Smooth muscle cell (in vitro differentiated cells): ENCODE data around the gene SPCS1. TPM values are rescaled to one million over a fixed set of nuclear protein-coding genes. Genes with fewer than 3 reads are reported as not detected.
A peak's percentile ranks its signal among the peaks of the same experiment; 100 is the strongest.

Source experiments
- DNase-seq: peaks from one replicate; lab custom pipeline; 2025; ENCODE audit not compliant: unreplicated experiment; lab: John Stamatoyannopoulos, UW
- H2AFZ ChIP-seq: fragments of 200-600 bp; sonication (generic); 2 replicates; pipeline ENCODE4 v1.6.0; 2016; ENCODE audit warnings: antibody characterized with exemption, low read depth, mild to moderate bottlenecking
- H3F3A ChIP-seq: fragments of 200-600 bp; sonication (generic); 2 replicates; pipeline ENCODE4 v1.6.0; 2017; ENCODE audit warnings: antibody characterized with exemption, low read depth
- H3K27ac ChIP-seq: fragments of 200-600 bp; sonication (generic); 2 replicates; pipeline ENCODE4 v1.5.1; 2016; ENCODE audit warnings: low read depth, mild to moderate bottlenecking
- H3K27me3 ChIP-seq: fragments of 200-600 bp; sonication (generic); 2 replicates; pipeline ENCODE4 v1.6.1; 2016; ENCODE audit warnings: low read depth, mild to moderate bottlenecking
- H3K36me3 ChIP-seq: fragments of 200-600 bp; sonication (generic); 2 replicates; pipeline ENCODE4 v1.5.1; 2016; ENCODE audit warnings: low read depth
- H3K4me1 ChIP-seq: fragments of 200-600 bp; sonication (generic); 2 replicates; pipeline ENCODE4 v1.5.1; 2016; ENCODE audit warnings: low read depth
- H3K4me2 ChIP-seq: fragments of 200-600 bp; sonication (generic); 2 replicates; pipeline ENCODE4 v1.6.0; 2016; ENCODE audit warnings: mild to moderate bottlenecking
- H3K4me3 ChIP-seq: fragments of 200-600 bp; sonication (generic); 2 replicates; pipeline ENCODE4 v1.5.1; 2016; ENCODE audit warnings: mild to moderate bottlenecking
- H3K79me2 ChIP-seq: fragments of 200-600 bp; sonication (generic); 2 replicates; pipeline ENCODE4 v1.6.0; 2016; ENCODE audit warnings: low read depth, mild to moderate bottlenecking
- H3K9ac ChIP-seq: fragments of 200-600 bp; sonication (generic); 2 replicates; pipeline ENCODE4 v1.6.0; 2016; ENCODE audit warnings: low read depth
- H3K9me3 ChIP-seq: fragments of 200-600 bp; sonication (generic); replicated peaks from 2 replicates; pipeline ENCODE4 v1.5.1; 2016; ENCODE audit warnings: low read depth
- H4K20me1 ChIP-seq: fragments of 200-600 bp; sonication (generic); 2 replicates; pipeline ENCODE4 v1.6.0; 2016; ENCODE audit warnings: low read depth
- WGBS: methylation state at CpG from one replicate; pipeline ENCODE4 v1.1.7; 2016; ENCODE audit warnings: low lambda C conversion rate; 5-methylcytosine and 5-hydroxymethylcytosine counted together
- polyA plus RNA-seq: library from polyadenylated mRNA; unstranded; fragments of >200 nt; fragmentation: Nextera tagmentation; extraction: Ambion mirVana; gene quantifications from 2 replicates; pipeline ENCODE4 v1.2.1, GENCODE V29; 2016
- total RNA-seq: library from RNA; depleted of rRNA; stranded (reverse); fragments of >200 nt; gene quantifications from 2 replicates; pipeline ENCODE4 v1.2.3, GENCODE V29; 2014
- TF ChIP-seq, protein P1 (sequence below): fragments of 200-600 bp; sonication (generic); IDR thresholded peaks from 2 replicates; pipeline ENCODE4 v1.5.1; 2017; ENCODE audit warnings: borderline replicate concordance, mild to moderate bottlenecking, antibody characterized with exemption; ENCODE audit not compliant: insufficient read depth, poor library complexity, severe bottlenecking

The SPCS1 gene
- total and polyA plus RNA-seq, 2 experiments from 2014 or later: 329 to 409 TPM

DNA sequence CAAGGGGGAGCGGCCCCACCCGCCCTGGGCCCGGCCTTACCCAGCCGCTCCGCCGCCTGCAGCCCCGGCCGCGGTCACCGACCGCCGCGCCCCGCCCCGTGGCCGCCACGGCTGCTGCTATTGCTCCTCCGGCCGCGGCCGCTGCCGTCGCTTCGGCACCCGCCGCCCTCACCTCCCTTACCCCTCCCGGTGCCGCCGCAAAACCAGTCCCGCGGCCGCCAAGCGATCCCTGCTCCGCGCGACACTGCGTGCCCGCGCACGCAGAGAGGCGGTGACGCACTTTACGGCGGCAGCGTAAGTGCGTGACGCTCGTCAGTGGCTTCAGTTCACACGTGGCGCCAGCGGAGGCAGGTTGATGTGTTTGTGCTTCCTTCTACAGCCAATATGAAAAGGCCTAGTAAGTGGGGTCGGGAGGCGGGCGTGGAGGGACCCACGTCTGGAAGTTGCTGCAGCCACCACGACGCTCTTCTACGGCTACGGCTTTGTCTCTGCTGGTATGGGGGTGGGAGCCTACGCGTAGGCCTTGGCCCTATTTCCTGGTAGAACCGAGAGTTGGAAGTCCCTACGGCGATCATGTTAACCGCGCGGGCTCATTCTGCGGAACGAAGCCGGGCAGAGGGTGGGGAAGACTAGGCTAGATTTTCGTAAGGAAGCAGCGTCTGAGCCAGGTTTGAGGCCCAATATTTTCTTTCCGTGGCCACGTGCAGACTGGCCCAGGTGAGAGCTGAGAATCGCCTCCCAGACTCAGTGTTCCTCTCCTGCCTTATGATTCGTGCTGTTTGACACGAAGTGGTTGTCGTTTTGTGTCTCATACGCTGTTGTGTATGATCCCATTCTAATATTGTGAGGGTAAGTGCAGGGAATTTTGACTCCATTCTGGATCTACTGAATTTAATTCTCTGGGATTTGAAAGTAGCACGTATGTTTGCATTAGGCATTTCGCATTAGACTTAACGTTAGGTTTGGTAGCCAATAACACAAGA is 19.9 kb upstream of the SPCS1 start, which contains the start of the genes GNL3 and PBRM1:
Gene GNL3 (plus strand): TSS at position 324 of the 983 bp plus-strand sequence. CDS start 61 bp downstream, at position 385.
Gene PBRM1 (minus strand): TSS at position 205 of the 983 bp plus-strand sequence.
- H3K4me3 ChIP-seq: peak within 1 kb of the TSS; percentile 99
- WGBS: under 1% methylated on average over 81 of the region's 82 CpGs
- H3K36me3 ChIP-seq: peaks cover 13% of the 10 kb centered on the region
- H3K79me2 ChIP-seq: peaks cover 84% of the 10 kb centered on the region
- H3K9ac ChIP-seq: peak within 1 kb of the TSS; percentile 94
- H3F3A ChIP-seq: peaks cover 24% of the 10 kb centered on the region
- H3K9me3 ChIP-seq: no peaks in the 10 kb centered on the region
- DNase-seq: peak; percentile 79
- H4K20me1 ChIP-seq: peaks cover 17% of the 10 kb centered on the region
- TF ChIP-seq, protein P1, sequence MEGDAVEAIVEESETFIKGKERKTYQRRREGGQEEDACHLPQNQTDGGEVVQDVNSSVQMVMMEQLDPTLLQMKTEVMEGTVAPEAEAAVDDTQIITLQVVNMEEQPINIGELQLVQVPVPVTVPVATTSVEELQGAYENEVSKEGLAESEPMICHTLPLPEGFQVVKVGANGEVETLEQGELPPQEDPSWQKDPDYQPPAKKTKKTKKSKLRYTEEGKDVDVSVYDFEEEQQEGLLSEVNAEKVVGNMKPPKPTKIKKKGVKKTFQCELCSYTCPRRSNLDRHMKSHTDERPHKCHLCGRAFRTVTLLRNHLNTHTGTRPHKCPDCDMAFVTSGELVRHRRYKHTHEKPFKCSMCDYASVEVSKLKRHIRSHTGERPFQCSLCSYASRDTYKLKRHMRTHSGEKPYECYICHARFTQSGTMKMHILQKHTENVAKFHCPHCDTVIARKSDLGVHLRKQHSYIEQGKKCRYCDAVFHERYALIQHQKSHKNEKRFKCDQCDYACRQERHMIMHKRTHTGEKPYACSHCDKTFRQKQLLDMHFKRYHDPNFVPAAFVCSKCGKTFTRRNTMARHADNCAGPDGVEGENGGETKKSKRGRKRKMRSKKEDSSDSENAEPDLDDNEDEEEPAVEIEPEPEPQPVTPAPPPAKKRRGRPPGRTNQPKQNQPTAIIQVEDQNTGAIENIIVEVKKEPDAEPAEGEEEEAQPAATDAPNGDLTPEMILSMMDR: no peak
- peak within 1 kb of the TSS; percentile 96 for H3K27ac ChIP-seq
- peak within 1 kb of the TSS; percentile 61 for H2AFZ ChIP-seq
- H3K4me2 ChIP-seq: peak within 1 kb of the TSS; percentile 97
- H3K4me1 ChIP-seq: peaks cover 24% of the 10 kb centered on the region
- H3K27me3 ChIP-seq: no peaks in the 10 kb centered on the region

DNA sequence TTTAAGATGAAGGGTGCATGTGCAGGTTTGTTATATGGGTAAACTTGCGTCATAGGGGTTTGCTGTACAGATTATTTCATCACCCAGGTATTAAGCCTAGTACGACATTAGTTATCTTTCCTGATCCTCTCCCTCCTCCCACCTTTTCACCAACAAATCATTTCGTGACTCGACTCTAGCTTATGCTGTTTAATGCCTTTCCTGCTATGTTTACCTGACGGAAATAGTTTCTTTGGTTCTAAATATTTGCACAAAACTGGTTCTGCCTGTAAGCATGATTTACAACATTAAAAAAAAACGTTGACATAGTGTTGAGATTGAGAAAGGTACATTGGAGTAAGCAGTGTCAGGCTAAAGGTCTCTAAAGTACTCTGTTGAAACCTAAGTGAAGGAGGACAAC is 17.6 kb upstream of the SPCS1 start:
- Histone ChIP-seq H3K79me2 (peaks cover 63% of the 10 kb centered on the region), H2AFZ (no peak overlapping the region), H3K4me1 (peaks cover 24% of the 10 kb centered on the region), H3K9me3 (no peaks in the 10 kb centered on the region), H3K27ac (peak overlapping the region; percentile 96), H3K4me3 (no peak overlapping the region), H3K27me3 (no peaks in the 10 kb centered on the region), H3K36me3 (peaks cover 24% of the 10 kb centered on the region), H3K4me2 (no peak overlapping the region), H4K20me1 (peaks cover 8% of the 10 kb centered on the region), H3F3A (peaks cover 31% of the 10 kb centered on the region), H3K9ac (peak overlapping the region; percentile 1)
- no peak for DNase-seq
- WGBS: 85% methylated on average over 6 of the region's 6 CpGs
- TF ChIP-seq, protein P1: no peak

DNA sequence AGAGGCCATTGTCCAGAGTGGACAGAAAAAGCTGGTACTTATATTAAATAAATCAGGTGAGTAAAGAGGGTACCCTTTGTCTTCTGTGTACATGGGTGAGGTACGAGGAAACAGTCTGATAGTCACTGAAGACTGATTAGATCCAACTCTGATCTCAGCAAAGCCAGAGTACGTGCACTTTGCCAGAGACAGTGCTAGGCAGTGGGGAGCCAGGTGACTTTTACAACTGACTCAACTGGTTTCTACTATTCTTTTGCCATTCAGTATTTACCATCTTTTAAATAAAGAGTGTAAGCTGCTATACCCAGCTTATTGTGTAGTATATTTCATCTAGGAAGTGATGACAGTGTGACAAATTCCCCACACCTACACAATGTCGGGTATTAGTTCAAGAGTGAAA is 16.8 kb upstream of the SPCS1 start:
- Histone ChIP-seq H4K20me1 (peaks cover 12% of the 10 kb centered on the region), H3K9ac (no peak overlapping the region), H3F3A (peaks cover 39% of the 10 kb centered on the region), H3K27me3 (no peaks in the 10 kb centered on the region), H3K9me3 (no peaks in the 10 kb centered on the region), H3K4me3 (no peak overlapping the region), H3K79me2 (peaks cover 54% of the 10 kb centered on the region), H3K27ac (peak overlapping the region; percentile 96), H2AFZ (no peak overlapping the region), H3K4me1 (peaks cover 24% of the 10 kb centered on the region), H3K36me3 (peaks cover 28% of the 10 kb centered on the region), H3K4me2 (no peak overlapping the region)
- TF ChIP-seq, protein P1: no peak
- DNase-seq: no peak
- WGBS: 89% methylated on average over 3 of the region's 3 CpGs
